Thyroid gland (tissue), 4 donors: ENCODE results near the gene ANKRD12.

ENCODE experiments used
- CTCF ChIP-seq, 6 experiments: fragments of 200-600 bp in 3 of 6; fragments of 450-650 bp in 3 of 6; sonication (generic) in 3 of 6; IDR thresholded peaks; one replicate each; pipeline ENCODE4 v1.5.1; 2016 to 2019; ENCODE audit warnings: antibody characterized with exemption in 6 of 6, mild to moderate bottlenecking in 2 of 6, inconsistent platforms in 1 of 6, moderate library complexity in 1 of 6
- POLR2A ChIP-seq, 2 donors: fragments of 450-650 bp; IDR thresholded peaks; one replicate each; pipeline ENCODE4 v1.6.1; 2017; ENCODE audit warnings: antibody characterized with exemption in 2 of 2, mild to moderate bottlenecking in 2 of 2, moderate library complexity in 1 of 2

- no peak for TF ChIP-seq CTCF (IDR thresholded peaks at IDR 0.05)
- TF ChIP-seq POLR2A (IDR thresholded peaks at IDR 0.05), result no peak
These were observed 157.4 kb downstream of the ANKRD12 start for GRCh38 chr18:9293948-9294347.
